Putamen (tissue), 1 donor: Measurements from ENCODE around the gene ATP4A.
"Not testable (repeated sequence)": the region's sequence is repeated elsewhere in the genome, so short reads cannot be mapped to it uniquely, and the experiment has no call there.

Experiments
- DNase-seq: peaks from one replicate; pipeline ENCODE4 v3.0.0-alpha.2; 2016; ENCODE audit warnings: low spot score

The ATP4A gene

DNA sequence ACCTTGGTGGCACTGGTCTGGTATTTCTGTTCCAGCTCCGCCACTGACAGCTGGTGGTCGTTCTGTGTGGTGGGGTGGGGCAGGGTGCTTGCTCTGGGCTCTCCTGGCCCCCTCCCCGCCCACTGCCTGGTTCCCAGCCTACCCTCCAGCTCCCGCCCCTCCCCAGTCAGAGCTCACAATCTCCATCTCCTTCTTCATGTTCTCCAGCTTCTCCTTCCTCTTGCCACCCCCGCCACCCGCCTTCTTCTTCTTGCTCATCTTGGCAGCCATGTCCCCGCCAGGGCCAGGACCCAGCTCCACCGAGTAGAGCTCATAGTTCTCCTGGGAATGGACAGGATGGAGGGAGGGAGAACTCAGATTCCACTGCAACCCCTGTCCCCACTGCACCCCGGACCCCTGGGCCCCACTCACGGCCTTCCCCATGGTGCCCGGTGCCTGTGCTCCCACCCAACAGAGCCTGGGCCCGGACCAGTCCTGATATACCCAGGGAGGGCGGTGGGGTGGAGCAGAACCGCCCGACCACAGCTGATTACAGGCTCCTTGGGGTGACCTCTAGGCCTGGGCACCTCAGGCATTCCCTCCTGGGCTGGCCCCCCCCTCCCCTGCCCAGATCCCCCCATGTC, at the start of gene ATP4A:
Gene ATP4A (minus strand): TSS at position 452 of the 623 bp plus-strand sequence. CDS start 29 bp downstream, at position 423.
- DNase-seq: no peak

DNA sequence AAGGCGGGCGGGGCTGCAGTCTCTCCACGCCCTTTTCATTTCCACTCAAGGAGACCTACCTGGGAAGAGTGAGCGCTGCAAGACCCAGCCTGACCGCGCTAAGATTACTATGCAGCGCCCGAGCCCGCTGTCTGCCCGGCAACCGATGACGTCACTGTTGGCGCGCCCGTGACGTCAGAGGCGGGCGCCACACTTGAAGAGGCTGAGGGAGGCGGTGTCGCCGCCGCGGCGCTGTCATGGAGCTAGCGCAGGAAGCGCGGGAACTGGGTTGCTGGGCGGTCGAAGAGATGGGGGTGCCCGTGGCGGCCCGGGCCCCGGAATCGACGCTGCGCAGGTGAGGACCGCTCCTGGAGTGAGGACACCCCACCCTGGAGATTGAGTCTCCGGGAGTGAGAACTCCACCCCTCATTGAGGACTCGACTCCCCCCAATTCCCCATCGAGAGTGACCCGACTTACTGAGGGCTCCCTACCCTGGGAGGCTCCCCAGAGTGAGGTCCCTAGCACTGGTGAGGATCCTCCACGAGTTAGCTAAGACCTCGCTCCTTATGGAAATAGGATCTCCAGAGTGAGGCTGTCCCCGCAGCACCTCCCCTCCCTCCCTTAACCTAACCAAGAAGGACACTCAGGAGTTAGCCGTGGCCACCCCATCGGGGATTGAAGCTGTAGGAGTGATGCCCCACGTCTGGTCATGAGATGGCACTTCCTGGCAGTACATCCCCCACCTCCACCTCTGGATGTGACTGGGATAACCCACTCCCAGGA, 49.3 kb upstream of the ATP4A start, which contains the start of gene HAUS5:
Gene HAUS5 (plus strand): TSS at position 177 of the 763 bp plus-strand sequence. CDS start 60 bp downstream, at position 237.
- DNase-seq: peak; percentile 88

DNA sequence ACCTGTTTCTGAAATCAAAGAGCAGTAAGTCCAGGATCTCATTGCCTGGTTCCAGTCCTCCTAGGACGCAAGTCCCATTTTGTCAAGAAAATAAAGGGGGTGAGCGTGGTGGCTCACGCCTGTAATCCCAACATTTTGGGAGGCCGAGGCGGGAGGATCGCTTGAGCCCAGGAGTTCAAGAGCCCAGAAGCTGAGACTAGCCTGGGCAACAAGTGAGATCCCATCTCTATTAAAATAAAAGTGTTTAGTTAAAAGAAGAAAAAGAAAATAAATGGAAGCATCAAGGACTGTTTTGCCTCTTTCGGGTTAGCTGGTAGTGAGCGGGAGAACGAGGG, 48.7 kb upstream of the ATP4A start:
- no peak for DNase-seq

DNA sequence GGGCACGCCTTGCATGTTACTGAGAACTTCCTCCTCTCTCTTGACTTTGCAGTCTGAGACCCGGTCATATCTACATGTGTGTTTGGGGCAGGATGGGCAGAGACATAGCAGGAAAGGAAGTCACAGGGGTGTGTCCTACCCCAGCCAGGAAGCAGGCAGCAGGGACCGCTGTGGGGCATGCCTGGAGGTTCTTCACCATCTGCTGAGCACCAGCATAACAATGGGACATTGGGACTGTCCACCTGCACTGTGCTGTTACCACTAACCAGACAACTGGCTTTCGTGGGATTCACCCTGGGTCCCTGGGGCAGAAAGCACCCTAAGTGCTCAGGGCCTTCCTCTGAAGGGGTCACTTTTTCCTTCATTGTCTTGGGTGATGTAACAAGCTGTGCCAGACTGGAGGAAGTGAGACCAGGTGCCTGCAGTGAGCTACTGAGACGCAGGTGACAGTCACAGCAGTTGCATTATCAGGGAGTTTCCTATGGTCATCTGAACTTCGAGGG, 46.4 kb upstream of the ATP4A start:
- no peak for DNase-seq

DNA sequence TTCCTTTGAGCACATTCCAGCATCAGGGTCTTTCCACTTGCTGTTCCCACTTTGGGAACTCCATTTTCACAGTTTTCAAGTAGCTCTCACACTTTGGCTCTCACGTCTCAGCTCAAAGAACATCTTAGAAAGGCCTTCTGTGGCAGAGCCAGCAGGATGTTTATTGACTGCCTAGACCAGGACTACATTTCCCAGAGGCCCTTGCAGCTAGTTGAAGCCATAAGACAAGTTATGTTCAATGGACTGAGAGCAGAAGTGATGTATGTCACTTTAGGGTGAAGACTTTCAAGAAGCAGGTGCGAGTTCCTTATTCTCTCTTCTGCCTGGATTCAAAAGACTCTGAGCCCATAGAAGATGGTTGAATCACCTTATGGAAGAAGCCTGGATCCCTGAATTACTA, 44.8 kb upstream of the ATP4A start:
- DNase-seq: no peak

DNA sequence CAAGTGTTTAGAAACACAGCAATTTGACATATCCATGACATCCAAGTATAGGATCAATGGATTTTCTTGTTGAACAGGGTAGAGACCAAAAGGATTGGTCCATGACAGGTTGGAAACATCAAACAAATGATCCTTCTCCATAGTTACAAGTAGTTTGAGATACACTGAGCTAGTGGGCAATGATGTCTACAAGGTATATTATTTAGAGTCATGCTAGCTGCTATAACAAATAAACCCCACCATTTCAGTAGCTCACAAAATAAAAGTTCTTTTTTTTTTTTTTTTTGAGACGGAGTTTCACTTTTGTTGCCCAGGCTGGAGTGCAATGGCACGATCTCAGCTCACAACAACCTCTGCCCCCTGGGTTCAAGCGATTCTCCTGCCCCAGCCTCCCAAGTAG, 44.2 kb upstream of the ATP4A start:
- no peak for DNase-seq

DNA sequence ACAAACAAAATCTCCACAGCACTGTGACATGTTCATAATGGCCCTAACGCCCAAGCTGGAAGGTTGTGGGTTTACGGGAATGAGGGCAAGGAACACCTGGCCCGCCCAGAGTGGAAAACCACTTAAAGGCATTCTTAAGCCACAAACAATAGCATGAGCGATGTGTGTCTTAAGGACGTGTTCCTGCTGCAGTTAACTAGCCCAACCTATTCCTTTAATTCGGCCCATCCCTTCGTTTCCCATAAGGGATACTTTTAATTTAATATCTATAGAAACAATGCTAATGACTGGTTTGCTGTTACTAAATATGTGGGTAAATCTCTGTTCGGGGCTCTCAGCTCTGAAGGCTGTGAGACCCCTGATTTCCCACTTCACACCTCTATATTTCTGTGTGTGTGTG, 43.7 kb upstream of the ATP4A start:
- DNase-seq: not testable (repeated sequence)

DNA sequence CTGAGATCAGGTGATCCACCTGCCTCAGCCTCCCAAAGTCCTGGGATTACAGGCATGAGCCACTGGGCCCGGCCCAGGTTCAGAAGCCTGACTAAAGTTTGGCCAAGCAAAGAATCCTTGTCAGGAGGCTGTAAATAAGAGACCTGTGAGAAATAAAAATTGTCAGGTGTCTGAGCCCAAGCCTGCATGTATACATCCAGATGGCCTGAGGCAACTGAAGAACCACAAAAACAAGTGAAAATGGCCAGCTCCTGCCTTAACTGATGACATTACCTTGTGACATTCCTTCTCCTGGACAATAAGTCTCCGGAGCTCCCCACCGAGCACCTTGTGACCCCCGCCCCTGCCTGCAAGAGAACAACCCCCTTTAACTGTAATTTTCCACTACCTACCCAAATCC, 41.0 kb upstream of the ATP4A start:
- DNase-seq: not testable (repeated sequence)

DNA sequence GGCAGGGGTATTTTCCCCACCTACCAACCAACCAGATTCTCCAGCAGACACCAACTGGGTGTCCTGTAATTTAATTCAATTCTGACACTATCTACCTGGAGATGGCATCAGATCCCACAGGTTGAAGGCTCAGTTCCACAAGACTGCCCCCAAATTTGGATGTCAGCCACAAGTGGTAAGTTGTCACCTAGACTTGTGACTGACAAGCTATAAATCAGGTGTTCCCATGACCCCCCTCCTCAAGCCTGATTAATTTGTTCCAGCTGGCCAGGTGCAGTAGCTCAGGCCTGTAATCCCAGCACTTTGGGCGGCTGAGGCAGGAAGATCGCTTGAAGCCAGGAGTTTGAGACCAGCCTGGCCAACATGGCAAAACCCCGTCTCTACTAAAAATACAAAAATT, 38.5 kb upstream of the ATP4A start:
- no peak for DNase-seq

DNA sequence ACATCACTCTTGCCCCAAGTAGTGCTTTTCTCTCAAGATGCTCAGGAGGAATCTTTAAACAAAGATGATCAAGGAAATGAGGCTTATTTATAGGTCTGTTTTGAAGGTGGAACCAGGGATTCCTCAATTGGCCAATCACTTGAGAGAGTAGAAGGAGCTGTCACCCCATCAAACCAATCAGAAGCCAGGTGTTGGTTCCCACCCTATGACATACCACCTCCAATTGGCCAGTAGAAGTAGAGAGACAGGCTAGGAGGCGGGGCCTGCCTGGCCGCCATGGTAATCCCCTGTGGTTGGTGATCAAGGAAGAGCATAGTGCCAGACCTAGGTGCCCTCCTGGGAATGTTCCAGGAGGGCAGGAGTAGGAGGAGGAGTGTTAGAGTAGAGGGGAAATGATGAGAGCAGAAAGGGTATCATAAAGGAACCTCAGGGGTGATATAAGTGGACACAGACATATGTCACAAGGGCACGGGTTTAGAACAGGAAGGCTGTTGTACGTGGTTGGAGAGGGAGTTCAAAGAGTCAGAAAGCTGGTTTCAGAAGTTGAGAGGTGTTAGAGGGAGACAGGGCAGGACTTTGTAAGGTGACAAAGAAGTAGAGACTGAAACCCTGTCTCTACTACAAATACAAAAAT, 33.0 kb upstream of the ATP4A start:
- no peak for DNase-seq

DNA sequence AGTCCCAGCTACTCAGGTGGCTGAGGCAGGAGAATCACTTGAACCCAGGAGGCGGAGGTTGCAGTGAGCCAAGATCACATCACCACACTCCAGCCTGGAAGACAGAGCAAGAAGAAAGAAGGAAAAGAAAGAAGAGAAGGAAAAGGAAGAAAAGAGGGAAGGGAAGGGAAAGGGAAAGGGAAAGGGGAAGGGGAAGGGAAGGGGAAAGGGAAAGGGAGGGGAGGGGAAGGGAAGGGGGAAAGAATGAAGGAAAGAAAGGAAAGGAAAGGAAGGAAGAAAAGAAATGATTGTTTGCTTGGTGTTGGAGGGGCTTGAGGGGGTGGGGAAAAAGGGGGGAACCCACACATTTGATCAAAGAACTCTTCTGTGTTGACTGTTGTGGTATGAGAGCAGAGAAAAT, 32.5 kb upstream of the ATP4A start:
- DNase-seq: no peak

DNA sequence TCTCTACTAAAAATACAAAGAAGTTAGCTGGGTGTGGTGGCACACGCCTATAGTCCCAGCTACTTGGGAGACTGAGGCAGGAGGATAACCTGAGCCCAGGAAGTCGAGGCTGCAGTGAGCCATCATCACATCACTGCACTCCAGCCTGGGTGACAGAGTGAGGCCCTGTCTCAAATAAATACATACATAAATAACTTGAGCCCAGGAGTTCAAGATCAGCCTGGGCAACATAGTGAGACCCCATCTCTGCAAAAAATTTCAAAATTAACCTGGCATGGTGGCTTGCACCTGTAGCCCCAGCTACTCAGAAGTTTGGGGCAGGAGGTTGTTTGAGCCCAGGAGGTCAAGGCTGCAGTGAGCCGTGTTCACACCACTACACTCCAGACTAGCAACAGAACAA, 31.6 kb upstream of the ATP4A start:
- DNase-seq: not testable (repeated sequence)

DNA sequence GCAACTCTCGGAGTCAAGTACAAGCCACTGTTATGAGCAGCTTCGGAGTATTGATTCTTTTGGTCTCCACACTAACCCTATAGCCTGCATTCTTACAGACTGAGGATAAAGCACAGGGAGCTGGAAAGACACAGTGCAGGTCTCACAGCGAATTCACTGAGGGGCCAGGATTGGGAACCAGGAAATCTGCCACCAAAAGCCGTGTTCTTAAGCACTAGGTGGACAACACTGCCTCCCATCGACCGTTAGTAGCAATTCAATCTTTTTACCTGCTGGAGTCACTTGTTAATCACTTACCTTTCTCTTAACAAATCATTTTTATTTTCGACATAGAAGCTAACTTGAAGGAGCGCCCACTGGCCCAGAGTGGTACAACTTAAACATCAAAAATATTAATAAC, 28.8 kb upstream of the ATP4A start:
- no peak for DNase-seq

DNA sequence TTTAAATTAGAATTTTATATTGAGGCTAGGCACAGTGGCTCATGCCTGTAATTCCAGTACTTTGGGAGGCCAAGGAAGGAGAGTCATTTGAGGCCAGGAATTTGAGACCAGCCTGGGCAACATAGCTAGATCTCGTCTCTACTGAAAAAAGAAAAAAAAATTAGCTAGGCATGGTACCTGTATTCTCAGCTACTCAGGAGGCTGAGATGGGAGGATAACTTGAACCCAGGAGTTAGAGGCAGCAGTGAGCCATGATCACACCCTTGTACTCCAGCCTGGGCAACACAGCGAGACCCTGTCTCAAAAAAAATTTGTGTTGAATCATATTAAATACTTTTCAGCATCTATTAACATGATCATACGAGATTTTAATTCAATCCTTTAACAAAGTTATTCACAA, 27.4 kb upstream of the ATP4A start:
- no peak for DNase-seq

DNA sequence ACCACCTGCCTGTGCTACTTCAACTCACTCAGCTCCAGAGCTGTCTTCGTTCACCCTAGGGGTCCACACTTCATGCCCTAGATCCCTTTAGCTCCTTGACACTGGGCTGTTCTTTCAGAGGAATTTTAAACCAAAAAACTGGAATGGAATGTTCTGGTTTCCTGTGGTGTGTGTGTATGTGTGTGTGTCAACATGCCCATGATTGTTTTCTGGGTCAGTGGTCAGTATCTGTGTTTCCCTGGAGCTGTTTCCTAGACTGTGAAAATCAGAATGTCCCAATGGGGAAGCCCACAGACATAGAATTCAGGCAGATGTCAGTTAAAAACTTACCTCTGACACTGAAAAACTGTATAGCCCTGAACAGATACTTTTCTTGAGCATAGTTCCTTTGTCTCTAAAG, 23.9 kb upstream of the ATP4A start:
- no peak for DNase-seq

DNA sequence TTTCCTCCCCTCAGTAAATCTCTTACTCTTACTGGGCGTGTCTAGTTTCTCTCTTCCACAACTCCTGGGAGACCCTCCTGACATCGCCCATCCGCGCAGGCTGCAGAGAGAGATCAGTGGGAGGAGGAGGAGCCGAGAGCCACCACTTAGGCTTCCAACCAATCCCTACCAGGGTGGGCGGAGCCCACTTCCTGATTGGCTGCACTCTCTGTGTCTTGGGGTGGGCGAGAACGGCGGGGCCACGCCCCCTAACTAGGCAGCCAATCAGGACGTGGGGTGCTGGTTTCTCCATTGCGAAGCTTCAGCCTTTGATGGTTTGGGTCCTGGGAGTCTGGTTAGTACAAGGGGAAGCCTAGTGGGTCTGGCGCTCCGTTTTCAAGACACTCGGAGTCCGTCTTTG, 22.4 kb upstream of the ATP4A start, which contains the start of gene PMIS2:
Gene PMIS2 (plus strand): TSS at position 326 of the 400 bp plus-strand sequence. CDS start 87 bp downstream, outside the sequence.
- DNase-seq: no peak

DNA sequence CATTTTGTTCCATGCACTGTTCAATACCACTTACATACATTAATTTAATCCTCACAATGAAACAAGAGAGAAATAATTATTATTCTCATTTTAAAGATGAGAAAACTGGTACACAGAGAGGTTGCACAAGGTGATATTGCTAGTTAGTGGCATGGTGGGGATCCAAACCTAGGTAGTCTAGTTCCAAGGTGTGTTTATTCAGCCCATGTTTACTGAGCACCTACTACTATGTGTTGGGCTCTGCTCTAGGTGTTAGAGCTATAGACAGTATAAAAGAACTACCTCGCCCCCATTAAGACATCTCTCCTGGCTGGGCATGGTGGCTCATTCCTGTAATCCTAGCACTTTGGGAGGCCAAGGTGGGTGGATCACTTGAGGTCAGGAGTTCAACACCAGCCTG, 19.3 kb upstream of the ATP4A start:
- no peak for DNase-seq

DNA sequence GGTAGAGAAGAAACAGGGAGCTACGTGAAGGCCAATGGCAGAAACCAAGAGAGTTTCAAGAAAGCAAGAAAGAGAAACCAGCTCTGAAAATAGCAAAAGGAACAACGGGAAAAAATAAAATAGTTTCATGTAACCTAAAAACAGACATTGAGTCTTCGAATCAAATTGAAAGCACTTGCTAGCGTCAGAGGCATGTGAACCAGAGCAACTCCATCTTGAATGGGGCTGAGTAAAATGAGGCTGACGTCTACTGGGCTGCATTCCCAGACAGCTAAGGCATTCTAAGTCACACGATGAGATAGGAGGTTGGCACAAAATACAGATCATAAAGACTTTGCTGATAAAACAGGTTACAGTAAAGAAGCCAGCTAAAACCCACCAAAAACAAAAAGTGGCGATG, 15.2 kb upstream of the ATP4A start:
- DNase-seq: no peak

DNA sequence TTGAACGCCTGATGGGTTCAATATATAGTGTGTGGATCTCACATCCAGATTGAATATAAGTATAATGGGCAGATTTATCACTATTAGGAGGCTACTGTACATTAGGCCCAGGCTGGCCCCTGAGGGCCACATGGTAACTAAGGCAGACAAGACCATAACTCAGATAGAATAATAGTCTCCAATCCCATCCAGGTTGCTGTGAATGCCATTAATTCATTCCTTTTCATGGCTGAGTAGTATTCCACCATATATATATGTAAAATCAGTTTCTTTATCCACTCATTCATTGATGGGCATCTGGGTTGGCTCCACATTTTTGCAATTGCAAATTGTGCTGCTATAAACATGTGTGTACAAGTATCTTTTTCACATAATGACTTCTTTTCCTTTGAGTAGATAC, 14.5 kb upstream of the ATP4A start:
- DNase-seq: no peak

DNA sequence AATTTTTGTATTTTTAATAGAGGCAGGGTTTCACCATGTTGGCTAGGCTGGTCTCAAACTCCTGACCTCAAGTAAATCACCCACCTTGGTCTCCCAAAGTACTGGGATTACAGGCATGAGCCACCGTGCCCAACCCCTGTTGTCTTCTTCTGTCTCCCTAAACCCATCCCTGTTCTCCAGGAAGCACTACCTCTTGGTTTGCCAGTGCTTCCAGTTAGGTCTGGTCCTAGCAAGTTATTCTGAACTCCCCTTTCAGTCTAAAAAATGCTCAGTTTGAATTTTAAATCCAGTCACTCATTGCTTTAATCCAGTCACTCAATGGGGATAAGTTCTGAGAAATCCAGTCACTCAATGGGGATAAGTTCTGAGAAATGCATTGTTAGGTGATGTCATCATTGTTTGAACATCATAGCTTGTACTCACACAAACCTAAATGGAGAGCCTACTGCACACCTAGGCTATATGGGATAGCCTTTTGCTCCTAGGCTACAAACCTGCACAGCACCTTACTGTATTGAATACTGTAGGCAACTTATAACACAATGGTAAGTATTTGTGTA, 8.0 kb upstream of the ATP4A start:
- no peak for DNase-seq

DNA sequence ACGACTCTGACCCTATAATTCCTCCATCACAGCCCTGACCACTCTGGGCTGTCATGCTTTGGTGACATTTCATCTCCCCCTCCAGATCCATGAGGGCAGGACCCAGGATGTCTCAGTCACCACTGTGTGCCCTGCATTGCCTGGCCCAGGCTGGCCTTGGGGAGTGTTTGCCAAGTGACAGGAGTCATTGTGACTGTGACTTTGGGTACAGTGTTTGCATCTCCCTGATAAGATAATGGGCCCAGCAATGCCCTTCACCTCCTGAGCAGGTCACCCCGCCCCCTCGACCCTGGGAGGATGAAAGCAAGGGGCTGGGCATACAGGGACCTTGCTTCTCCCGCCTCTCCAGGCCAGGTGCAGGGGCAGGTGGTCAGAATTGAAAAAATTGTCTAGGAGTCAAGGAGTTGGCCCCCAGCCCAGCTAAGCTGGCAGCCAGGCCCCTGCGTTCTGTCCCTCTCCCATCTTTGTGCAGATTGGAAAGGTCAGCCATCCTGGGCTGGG, 5.9 kb upstream of the ATP4A start:
- no peak for DNase-seq

DNA sequence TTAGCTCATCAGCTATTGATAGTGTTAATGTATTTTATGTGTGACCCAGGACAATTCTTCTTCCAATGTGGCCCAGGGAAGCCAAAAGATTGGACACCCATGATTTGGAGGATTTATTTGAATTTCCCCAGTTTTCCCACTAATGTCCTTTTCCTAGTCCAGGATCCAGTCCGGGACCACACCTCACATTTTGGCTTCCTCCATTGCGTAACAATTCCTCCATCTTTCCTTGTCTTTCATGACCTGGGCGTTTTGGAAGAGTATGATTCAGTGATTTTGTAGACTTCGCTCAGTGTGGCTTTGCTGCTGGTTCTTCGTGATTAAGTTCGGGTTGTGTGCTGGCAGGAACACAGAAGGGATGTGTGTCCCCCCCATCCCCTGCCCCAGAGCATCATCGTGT, 3.3 kb upstream of the ATP4A start:
- no peak for DNase-seq
